ENCODE results near the gene TDRD3. TPM values are rescaled to one million over a fixed set of nuclear protein-coding genes. Genes with fewer than 3 reads are reported as not detected.
A peak's percentile ranks its signal among the peaks of the same experiment; 100 is the strongest.

TDRD3 gene
- total RNA-seq, 1 donor from 2014 or later, result 10.7 TPM

DNA sequence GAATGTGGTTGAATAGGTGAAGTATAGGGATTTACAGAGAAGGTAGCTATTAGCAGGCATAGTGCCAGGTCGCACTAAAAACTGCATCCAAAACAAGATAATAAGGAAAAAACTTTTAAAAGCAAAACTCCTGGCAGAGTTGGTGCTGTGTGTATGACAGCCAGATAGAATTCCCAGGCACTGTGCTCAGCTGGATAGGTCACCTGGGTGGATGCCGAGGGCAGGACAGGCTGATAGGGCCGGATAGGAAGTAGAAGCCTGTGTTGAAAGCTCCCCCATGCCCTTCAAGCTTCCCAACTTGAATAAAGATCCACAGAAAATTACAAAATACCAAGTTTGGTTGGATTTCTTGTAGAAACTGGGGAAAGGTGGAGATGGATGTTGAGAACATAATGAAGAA lies 48.9 kb upstream of the TDRD3 start:
- Histone ChIP-seq H4K20me1 (ENCODE audit: insufficient read depth, low read length) (no peaks in the 10 kb centered on the region), H3K36me3 (ENCODE audit: insufficient read depth, low read length) (no peaks in the 10 kb centered on the region), H3K9me3 (ENCODE audit: insufficient read depth, low read depth, low read length) (no peaks in the 10 kb centered on the region), H3K27ac (ENCODE audit: low read depth, low read length) (no peak overlapping the region), H3K4me1 (ENCODE audit: insufficient read depth, low read length) (peaks cover 3% of the 10 kb centered on the region), H2AFZ (ENCODE audit: low read depth, low read length) (no peak overlapping the region), H3K79me2 (ENCODE audit: insufficient read depth, low read length) (no peaks in the 10 kb centered on the region), H3K4me3 (ENCODE audit: insufficient read depth, low read depth, low read length) (no peak overlapping the region), H3K9ac (ENCODE audit: low read length) (no peak overlapping the region), H3K27me3 (ENCODE audit: insufficient read depth, low read length) (no peaks in the 10 kb centered on the region), H3K4me2 (ENCODE audit: low read length) (no peak overlapping the region)
- no peak for DNase-seq (ENCODE audit: low read depth)
- TF ChIP-seq, protein P1, sequence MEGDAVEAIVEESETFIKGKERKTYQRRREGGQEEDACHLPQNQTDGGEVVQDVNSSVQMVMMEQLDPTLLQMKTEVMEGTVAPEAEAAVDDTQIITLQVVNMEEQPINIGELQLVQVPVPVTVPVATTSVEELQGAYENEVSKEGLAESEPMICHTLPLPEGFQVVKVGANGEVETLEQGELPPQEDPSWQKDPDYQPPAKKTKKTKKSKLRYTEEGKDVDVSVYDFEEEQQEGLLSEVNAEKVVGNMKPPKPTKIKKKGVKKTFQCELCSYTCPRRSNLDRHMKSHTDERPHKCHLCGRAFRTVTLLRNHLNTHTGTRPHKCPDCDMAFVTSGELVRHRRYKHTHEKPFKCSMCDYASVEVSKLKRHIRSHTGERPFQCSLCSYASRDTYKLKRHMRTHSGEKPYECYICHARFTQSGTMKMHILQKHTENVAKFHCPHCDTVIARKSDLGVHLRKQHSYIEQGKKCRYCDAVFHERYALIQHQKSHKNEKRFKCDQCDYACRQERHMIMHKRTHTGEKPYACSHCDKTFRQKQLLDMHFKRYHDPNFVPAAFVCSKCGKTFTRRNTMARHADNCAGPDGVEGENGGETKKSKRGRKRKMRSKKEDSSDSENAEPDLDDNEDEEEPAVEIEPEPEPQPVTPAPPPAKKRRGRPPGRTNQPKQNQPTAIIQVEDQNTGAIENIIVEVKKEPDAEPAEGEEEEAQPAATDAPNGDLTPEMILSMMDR (IDR thresholded peaks at IDR 0.05; ENCODE audit: insufficient read depth, low read depth, low read length), result no peak
- TF ChIP-seq EZH2 (IDR thresholded peaks at IDR 0.05; ENCODE audit: insufficient read depth, low read length), result no peak
- peaks cover 12% of the 10 kb centered on the region for H3K4me1 Mint-ChIP-seq (ENCODE audit: low read depth, unreplicated experiment)
- FAIRE-seq, result no peak
- peaks cover 2% of the 10 kb centered on the region for H3K27me3 Mint-ChIP-seq (ENCODE audit: low read depth, unreplicated experiment)
- no peaks in the 10 kb centered on the region for H3K36me3 Mint-ChIP-seq (ENCODE audit: low read depth, unreplicated experiment)
- no peak overlapping the region for H3K27ac Mint-ChIP-seq (ENCODE audit: unreplicated experiment)
- no peaks in the 10 kb centered on the region for H3K9me3 Mint-ChIP-seq (ENCODE audit: unreplicated experiment)
- no peak overlapping the region for H3K4me3 Mint-ChIP-seq (ENCODE audit: unreplicated experiment)

GRCh38 chr13:60351326-60351725 lies 45.7 kb upstream of the TDRD3 start:
- Histone ChIP-seq H3K4me1 (ENCODE audit: insufficient read depth, low read length) (peaks cover 3% of the 10 kb centered on the region), H2AFZ (ENCODE audit: low read depth, low read length) (no peak overlapping the region), H3K9me3 (ENCODE audit: insufficient read depth, low read depth, low read length) (no peaks in the 10 kb centered on the region), H3K4me2 (ENCODE audit: low read length) (no peak overlapping the region), H4K20me1 (ENCODE audit: insufficient read depth, low read length) (no peaks in the 10 kb centered on the region), H3K36me3 (ENCODE audit: insufficient read depth, low read length) (no peaks in the 10 kb centered on the region), H3K9ac (ENCODE audit: low read length) (no peak overlapping the region), H3K79me2 (ENCODE audit: insufficient read depth, low read length) (no peaks in the 10 kb centered on the region), H3K27ac (ENCODE audit: low read depth, low read length) (no peak overlapping the region), H3K4me3 (ENCODE audit: insufficient read depth, low read depth, low read length) (no peak overlapping the region), H3K27me3 (ENCODE audit: insufficient read depth, low read length) (no peaks in the 10 kb centered on the region)
- TF ChIP-seq EZH2 (IDR thresholded peaks at IDR 0.05; ENCODE audit: insufficient read depth, low read length), result no peak
- TF ChIP-seq, protein P1 (IDR thresholded peaks at IDR 0.05; ENCODE audit: insufficient read depth, low read depth, low read length), result no peak
- Mint-ChIP-seq H3K36me3 (ENCODE audit: low read depth, unreplicated experiment) (no peaks in the 10 kb centered on the region), H3K9me3 (ENCODE audit: unreplicated experiment) (no peaks in the 10 kb centered on the region), H3K4me1 (ENCODE audit: low read depth, unreplicated experiment) (peaks cover 12% of the 10 kb centered on the region), H3K27ac (ENCODE audit: unreplicated experiment) (no peak overlapping the region), H3K4me3 (ENCODE audit: unreplicated experiment) (no peak overlapping the region), H3K27me3 (ENCODE audit: low read depth, unreplicated experiment) (peaks cover 2% of the 10 kb centered on the region)
- FAIRE-seq (no peak), DNase-seq (ENCODE audit: low read depth) (peak; percentile 69)

- H3K79me2 ChIP-seq (ENCODE audit: insufficient read depth, low read length), result no peaks in the 10 kb centered on the region
- H3K9ac ChIP-seq (ENCODE audit: low read length), result no peak overlapping the region
- Mint-ChIP-seq H3K4me1 (ENCODE audit: low read depth, unreplicated experiment) (peaks cover 12% of the 10 kb centered on the region), H3K36me3 (ENCODE audit: low read depth, unreplicated experiment) (no peaks in the 10 kb centered on the region), H3K27me3 (ENCODE audit: low read depth, unreplicated experiment) (peaks cover 2% of the 10 kb centered on the region), H3K4me3 (ENCODE audit: unreplicated experiment) (no peak overlapping the region), H3K9me3 (ENCODE audit: unreplicated experiment) (no peaks in the 10 kb centered on the region), H3K27ac (ENCODE audit: unreplicated experiment) (no peak overlapping the region)
- no peak for FAIRE-seq
- peaks cover 3% of the 10 kb centered on the region for H3K4me1 ChIP-seq (ENCODE audit: insufficient read depth, low read length)
- H4K20me1 ChIP-seq (ENCODE audit: insufficient read depth, low read length), result no peaks in the 10 kb centered on the region
- no peak for TF ChIP-seq EZH2 (IDR thresholded peaks at IDR 0.05; ENCODE audit: insufficient read depth, low read length)
- TF ChIP-seq, protein P1 (IDR thresholded peaks at IDR 0.05; ENCODE audit: insufficient read depth, low read depth, low read length), result no peak
- H3K9me3 ChIP-seq (ENCODE audit: insufficient read depth, low read depth, low read length), result no peaks in the 10 kb centered on the region
- no peaks in the 10 kb centered on the region for H3K27me3 ChIP-seq (ENCODE audit: insufficient read depth, low read length)
- H3K36me3 ChIP-seq (ENCODE audit: insufficient read depth, low read length), result no peaks in the 10 kb centered on the region
- no peak for DNase-seq (ENCODE audit: low read depth)
- no peak overlapping the region for H3K4me2 ChIP-seq (ENCODE audit: low read length)
- H3K27ac ChIP-seq (ENCODE audit: low read depth, low read length), result no peak overlapping the region
- H2AFZ ChIP-seq (ENCODE audit: low read depth, low read length), result no peak overlapping the region
- no peak overlapping the region for H3K4me3 ChIP-seq (ENCODE audit: insufficient read depth, low read depth, low read length)
Observed at GRCh38 chr13:60351855-60352615, 45.0 kb upstream of the TDRD3 start.
